Mesenchymal stem cell (in vitro differentiated cells and primary cell): ENCODE data around the gene NOX3.

Source experiments
- DNase-seq: peaks from one replicate; pipeline ENCODE4 v3.0.0-alpha.2; 2013
- H2AFZ ChIP-seq: one replicate; pipeline ENCODE4 v1.6.1; 2013; ENCODE audit warnings: low read depth, mild to moderate bottlenecking, control low read depth, inconsistent platforms, low read length, moderate library complexity
- H2AK5ac ChIP-seq: 2 replicates; pipeline ENCODE4 v1.6.1; 2013; ENCODE audit warnings: low read length, moderate library complexity, mild to moderate bottlenecking, inconsistent platforms; ENCODE audit not compliant: severe bottlenecking
- H2BK120ac ChIP-seq: one replicate; pipeline ENCODE4 v1.6.1; 2013; ENCODE audit warnings: low read depth, mild to moderate bottlenecking, inconsistent platforms, low read length, moderate library complexity
- H2BK12ac ChIP-seq, 2 experiments: one replicate each; pipeline ENCODE4 v1.6.1; 2013; ENCODE audit warnings: inconsistent platforms in 2 of 2, low read length in 2 of 2, mild to moderate bottlenecking in 2 of 2, moderate library complexity in 2 of 2, control low read depth in 1 of 2
- H2BK15ac ChIP-seq: one replicate; pipeline ENCODE4 v1.6.1; 2013; ENCODE audit warnings: mild to moderate bottlenecking, low read depth, inconsistent platforms; ENCODE audit not compliant: poor library complexity, severe bottlenecking
- H2BK5ac ChIP-seq: 2 replicates; pipeline ENCODE4 v1.6.1; 2013; ENCODE audit warnings: low read depth, mild to moderate bottlenecking, low read length, control low read depth, inconsistent platforms; ENCODE audit not compliant: poor library complexity, severe bottlenecking
- H3K14ac ChIP-seq, 2 experiments: one replicate each; pipeline ENCODE4 v1.6.1; 2013; ENCODE audit warnings: inconsistent platforms in 2 of 2, low read length in 2 of 2, control low read depth in 1 of 2, mild to moderate bottlenecking in 1 of 2, moderate library complexity in 1 of 2
- H3K18ac ChIP-seq, 2 experiments: one replicate each; pipeline ENCODE4 v1.6.1; 2013; ENCODE audit warnings: inconsistent platforms in 2 of 2, low read length in 2 of 2, control low read depth in 1 of 2, low read depth in 1 of 2, mild to moderate bottlenecking in 1 of 2
- H3K23ac ChIP-seq, 2 experiments: one replicate each; pipeline ENCODE4 v1.6.1; 2013; ENCODE audit warnings: inconsistent platforms in 2 of 2, low read length in 2 of 2, mild to moderate bottlenecking in 2 of 2, moderate library complexity in 2 of 2, control low read depth in 1 of 2
- H3K27ac ChIP-seq: 2 replicates; pipeline ENCODE4 v1.5.1; 2013; ENCODE audit warnings: mild to moderate bottlenecking, moderate library complexity, low read length, control low read depth, inconsistent platforms; ENCODE audit not compliant: poor library complexity, severe bottlenecking
- H3K27me3 ChIP-seq, 2 experiments: 2 replicates each; pipeline versions ENCODE4 v1.6.1 to v1.7.0; 2013; ENCODE audit warnings: low read length in 2 of 2, mild to moderate bottlenecking in 2 of 2, moderate library complexity in 2 of 2, control low read depth in 1 of 2, inconsistent platforms in 1 of 2; ENCODE audit not compliant: control insufficient read depth in 1 of 2, insufficient read depth in 1 of 2
- H3K36me3 ChIP-seq, 2 experiments: 2 replicates each; pipeline versions ENCODE4 v1.6.1 to v1.7.0; 2013; ENCODE audit warnings: low read length in 2 of 2, control low read depth in 1 of 2, inconsistent platforms in 1 of 2, low read depth in 1 of 2, mild to moderate bottlenecking in 1 of 2; ENCODE audit not compliant: insufficient read depth in 2 of 2, control insufficient read depth in 1 of 2
- H3K4ac ChIP-seq, 2 experiments: one replicate each; pipeline ENCODE4 v1.6.1; 2013; ENCODE audit warnings: inconsistent platforms in 2 of 2, low read length in 2 of 2, mild to moderate bottlenecking in 2 of 2, moderate library complexity in 2 of 2, control low read depth in 1 of 2, low read depth in 1 of 2
- H3K4me1 ChIP-seq: 2 replicates; pipeline ENCODE4 v1.6.1; 2013; ENCODE audit warnings: low read depth, low read length, control low read depth; ENCODE audit not compliant: control insufficient read depth, insufficient read depth
- H3K4me2 ChIP-seq: 2 replicates; pipeline ENCODE4 v1.6.1; 2013; ENCODE audit warnings: low read length, mild to moderate bottlenecking, inconsistent platforms; ENCODE audit not compliant: poor library complexity, severe bottlenecking
- H3K4me3 ChIP-seq, 2 experiments: 2 replicates each; pipeline versions ENCODE4 v1.5.1 to v1.7.0; 2013; ENCODE audit warnings: low read length in 2 of 2, mild to moderate bottlenecking in 2 of 2, control low read depth in 1 of 2, low read depth in 1 of 2; ENCODE audit not compliant: insufficient read depth in 1 of 2
- H3K79me1 ChIP-seq: replicated peaks from 2 replicates; pipeline ENCODE4 v1.6.1; 2013; ENCODE audit warnings: mild to moderate bottlenecking, control low read depth, low read length, inconsistent platforms; ENCODE audit not compliant: poor library complexity, severe bottlenecking
- H3K9ac ChIP-seq: 2 replicates; pipeline ENCODE4 v1.7.0; 2013; ENCODE audit warnings: mild to moderate bottlenecking, low read length, moderate library complexity
- H3K9me3 ChIP-seq: 2 replicates; pipeline ENCODE4 v1.7.0; 2013; ENCODE audit warnings: mild to moderate bottlenecking, low read length; ENCODE audit not compliant: control insufficient read depth
- H4K8ac ChIP-seq: one replicate; pipeline ENCODE4 v1.6.1; 2013; ENCODE audit warnings: inconsistent platforms, mild to moderate bottlenecking, low read length, moderate library complexity
- H4K91ac ChIP-seq: one replicate; pipeline ENCODE4 v1.6.1; 2013; ENCODE audit warnings: mild to moderate bottlenecking, low read length, inconsistent platforms
- WGBS: methylation state at CpG from one replicate; pipeline ENCODE4 v1.1.7; 2013; ENCODE audit warnings: mixed read lengths; 5-methylcytosine and 5-hydroxymethylcytosine counted together

The NOX3 gene

DNA sequence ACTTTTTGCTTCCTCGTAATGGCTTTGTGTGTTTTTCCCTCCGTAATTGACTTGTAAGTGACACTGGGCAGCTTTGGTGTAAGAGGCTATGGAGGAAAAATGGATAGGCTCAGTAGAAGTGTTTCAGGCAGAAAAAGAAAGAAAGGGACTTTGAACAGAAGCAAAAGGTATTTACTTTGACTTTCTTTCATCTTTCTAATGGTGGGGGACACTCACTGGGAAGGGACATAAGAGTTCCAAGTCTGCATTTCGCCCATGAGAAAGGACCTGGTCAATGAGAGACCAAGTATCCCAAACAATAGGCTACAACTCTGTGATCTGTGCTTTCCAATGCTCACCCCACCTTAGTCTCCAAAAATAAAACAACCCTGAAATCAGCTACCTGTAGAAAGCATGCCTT lies 41.6 kb downstream of the NOX3 start:
- Histone ChIP-seq H2BK15ac (no peak overlapping the region), H3K27me3 (no peaks in the 10 kb centered on the region), H2AFZ (no peak overlapping the region), H3K4me1 (peaks cover 2% of the 10 kb centered on the region), H3K36me3 (no peaks in the 10 kb centered on the region), H3K23ac (no peak overlapping the region), H4K8ac (no peak overlapping the region), H3K27ac (no peak overlapping the region), H3K4ac (no peak overlapping the region), H3K18ac (no peak overlapping the region), H3K4me2 (no peak overlapping the region), H3K9me3 (no peaks in the 10 kb centered on the region), H2BK12ac (no peak overlapping the region), H2BK120ac (no peak overlapping the region), H2AK5ac (no peak overlapping the region), H2BK5ac (no peak overlapping the region), H4K91ac (no peak overlapping the region), H3K4me3 (no peak overlapping the region), H3K9ac (no peak overlapping the region), H3K79me1 (no peaks in the 10 kb centered on the region), H3K14ac (no peak overlapping the region)
- WGBS: 89% methylated on average over 3 of the region's 3 CpGs
- no peak for DNase-seq

DNA sequence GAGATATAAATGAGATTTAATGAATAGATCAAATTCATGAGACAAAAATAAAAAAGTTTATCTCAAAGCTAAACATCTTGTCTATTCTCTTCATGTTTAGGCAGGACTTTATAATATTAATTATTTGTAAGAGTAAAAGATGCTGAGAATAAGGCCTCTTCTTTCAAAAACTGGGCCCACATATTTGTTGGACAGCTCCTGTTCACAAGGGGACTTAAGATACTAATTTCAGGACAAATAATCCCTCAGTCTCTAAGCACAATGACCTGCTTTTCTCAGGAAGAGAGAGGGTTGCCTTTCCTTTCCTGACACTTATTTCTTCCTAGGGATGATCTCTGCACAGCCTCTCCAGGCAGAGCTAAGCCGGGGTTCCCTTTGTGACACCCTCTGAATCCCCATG lies 43.3 kb downstream of the NOX3 start:
- Histone ChIP-seq H3K14ac (no peak overlapping the region), H2AK5ac (no peak overlapping the region), H2BK12ac (no peak overlapping the region), H3K9me3 (no peaks in the 10 kb centered on the region), H4K8ac (no peak overlapping the region), H3K4me1 (no peaks in the 10 kb centered on the region), H2AFZ (no peak overlapping the region), H2BK120ac (no peak overlapping the region), H2BK15ac (no peak overlapping the region), H2BK5ac (no peak overlapping the region), H3K27ac (no peak overlapping the region), H4K91ac (no peak overlapping the region), H3K4me3 (no peak overlapping the region), H3K18ac (no peak overlapping the region), H3K23ac (no peak overlapping the region), H3K4ac (no peak overlapping the region), H3K4me2 (no peak overlapping the region), H3K36me3 (no peaks in the 10 kb centered on the region), H3K27me3 (no peaks in the 10 kb centered on the region), H3K79me1 (no peaks in the 10 kb centered on the region), H3K9ac (no peak overlapping the region)
- DNase-seq: peak; percentile 19
- WGBS: 95% methylated on average over 1 of the region's 1 CpG

GRCh38 chr6:155411154-155412052 lies 44.2 kb downstream of the NOX3 start:
- no peak overlapping the region for H3K4me3 ChIP-seq

GRCh38 chr6:155409391-155409790 lies 46.2 kb downstream of the NOX3 start:
- Histone ChIP-seq H3K4me2 (no peak overlapping the region), H3K23ac (no peak overlapping the region), H2BK5ac (no peak overlapping the region), H3K79me1 (no peaks in the 10 kb centered on the region), H4K8ac (no peak overlapping the region), H2AFZ (no peak overlapping the region), H3K36me3 (no peaks in the 10 kb centered on the region), H3K18ac (no peak overlapping the region), H3K27me3 (no peaks in the 10 kb centered on the region), H3K9me3 (no peaks in the 10 kb centered on the region), H3K27ac (no peak overlapping the region), H3K9ac (no peak overlapping the region), H3K4me3 (no peak overlapping the region), H2AK5ac (no peak overlapping the region), H2BK12ac (no peak overlapping the region), H3K14ac (no peak overlapping the region), H2BK120ac (no peak overlapping the region), H3K4me1 (peaks cover 3% of the 10 kb centered on the region), H2BK15ac (no peak overlapping the region), H4K91ac (no peak overlapping the region), H3K4ac (no peak overlapping the region)
- WGBS: 100% methylated on average over 2 of the region's 4 CpGs
- no peak for DNase-seq

More at GRCh38 chr6:155411154-155412052, 44.2 kb downstream of the NOX3 start:
- no peak overlapping the region for H3K18ac ChIP-seq
- no peak overlapping the region for H3K4me2 ChIP-seq
- DNase-seq: no peak
- H3K27me3 ChIP-seq: no peaks in the 10 kb centered on the region
- H3K4me1 ChIP-seq: no peaks in the 10 kb centered on the region
- H3K79me1 ChIP-seq: no peaks in the 10 kb centered on the region
- H2BK120ac ChIP-seq: no peak overlapping the region
- no peak overlapping the region for H2BK5ac ChIP-seq
- H3K36me3 ChIP-seq: no peaks in the 10 kb centered on the region
- 89% methylated on average over 10 of the region's 10 CpGs for WGBS
- no peak overlapping the region for H3K27ac ChIP-seq
- no peaks in the 10 kb centered on the region for H3K9me3 ChIP-seq
- H2BK12ac ChIP-seq: no peak overlapping the region
- H2AK5ac ChIP-seq: no peak overlapping the region
- H2AFZ ChIP-seq: no peak overlapping the region
- no peak overlapping the region for H3K4ac ChIP-seq
- no peak overlapping the region for H3K9ac ChIP-seq
- H3K23ac ChIP-seq: no peak overlapping the region
- no peak overlapping the region for H4K8ac ChIP-seq
- H3K14ac ChIP-seq: no peak overlapping the region
- H2BK15ac ChIP-seq: no peak overlapping the region
- H4K91ac ChIP-seq: no peak overlapping the region
